ENCODE measurements around the gene TBC1D2B.

The TBC1D2B gene

DNA sequence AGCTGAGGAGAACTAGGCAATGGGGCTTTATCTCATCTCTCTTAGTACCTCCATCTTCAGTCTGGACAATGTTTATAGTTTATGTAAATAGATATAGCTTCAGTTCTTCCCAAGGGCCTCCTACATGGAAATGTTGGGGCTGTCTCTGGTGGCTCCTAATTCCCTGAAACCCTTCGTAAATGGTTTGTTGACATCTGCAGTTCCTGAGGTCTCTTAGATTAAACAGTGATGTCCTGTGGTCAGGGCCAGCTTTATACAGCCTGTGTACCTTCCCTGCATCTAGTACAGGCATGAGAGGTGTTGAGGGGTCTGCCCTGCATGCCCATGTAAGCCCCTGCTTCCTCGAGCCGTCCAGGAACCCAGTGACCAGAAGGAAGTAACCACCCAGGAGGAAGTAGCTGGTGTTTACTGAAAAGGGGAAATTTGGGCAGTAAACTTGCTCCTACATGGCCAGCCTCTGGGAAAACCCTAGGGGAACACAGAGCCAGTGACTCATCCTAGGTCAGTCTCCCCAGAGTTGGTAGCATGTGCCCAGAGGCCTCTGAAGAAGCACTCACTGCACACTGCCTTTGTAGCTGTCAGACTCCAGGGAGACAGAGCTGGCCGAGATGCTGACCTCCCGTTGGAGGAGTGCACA is 4.7 kb upstream of the TBC1D2B start:
- DNase-seq (ENCODE audit: low read depth in 2 of 2): peak in 1 of 2 donors; percentile 60
- H3K4me3 ChIP-seq (replicated peaks in 1 of 2; ENCODE audit: low read depth in 2 of 2, low read length in 2 of 2): no peak overlapping the region
- TF ChIP-seq, protein P1, sequence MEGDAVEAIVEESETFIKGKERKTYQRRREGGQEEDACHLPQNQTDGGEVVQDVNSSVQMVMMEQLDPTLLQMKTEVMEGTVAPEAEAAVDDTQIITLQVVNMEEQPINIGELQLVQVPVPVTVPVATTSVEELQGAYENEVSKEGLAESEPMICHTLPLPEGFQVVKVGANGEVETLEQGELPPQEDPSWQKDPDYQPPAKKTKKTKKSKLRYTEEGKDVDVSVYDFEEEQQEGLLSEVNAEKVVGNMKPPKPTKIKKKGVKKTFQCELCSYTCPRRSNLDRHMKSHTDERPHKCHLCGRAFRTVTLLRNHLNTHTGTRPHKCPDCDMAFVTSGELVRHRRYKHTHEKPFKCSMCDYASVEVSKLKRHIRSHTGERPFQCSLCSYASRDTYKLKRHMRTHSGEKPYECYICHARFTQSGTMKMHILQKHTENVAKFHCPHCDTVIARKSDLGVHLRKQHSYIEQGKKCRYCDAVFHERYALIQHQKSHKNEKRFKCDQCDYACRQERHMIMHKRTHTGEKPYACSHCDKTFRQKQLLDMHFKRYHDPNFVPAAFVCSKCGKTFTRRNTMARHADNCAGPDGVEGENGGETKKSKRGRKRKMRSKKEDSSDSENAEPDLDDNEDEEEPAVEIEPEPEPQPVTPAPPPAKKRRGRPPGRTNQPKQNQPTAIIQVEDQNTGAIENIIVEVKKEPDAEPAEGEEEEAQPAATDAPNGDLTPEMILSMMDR (IDR thresholded peaks at IDR 0.05; ENCODE audit: low read depth, low read length): no peak

DNA sequence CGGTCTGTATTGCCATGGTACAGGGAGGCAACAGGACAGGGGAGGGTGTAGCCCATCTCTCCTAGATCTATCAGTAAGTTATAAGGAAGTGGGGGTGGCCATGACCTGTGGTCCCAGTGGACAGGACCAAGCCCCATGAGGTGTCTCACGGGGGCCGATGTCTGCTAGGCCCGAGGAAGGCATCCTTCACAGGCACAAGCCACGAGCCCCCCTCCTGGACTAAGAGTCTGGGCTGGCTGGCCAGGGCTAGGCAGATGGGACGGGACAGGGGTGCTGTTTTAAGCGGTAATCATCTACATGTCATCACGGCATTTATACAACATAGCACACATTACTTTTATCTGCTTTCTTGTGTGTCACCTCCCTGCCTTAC is 2.6 kb upstream of the TBC1D2B start:
- no peak overlapping the region for H3K4me3 ChIP-seq (replicated peaks in 1 of 2; ENCODE audit: low read depth in 2 of 2, low read length in 2 of 2)
- no peak for DNase-seq (ENCODE audit: low read depth in 2 of 2)
- TF ChIP-seq, protein P1 (IDR thresholded peaks at IDR 0.05; ENCODE audit: low read depth, low read length): no peak

DNA sequence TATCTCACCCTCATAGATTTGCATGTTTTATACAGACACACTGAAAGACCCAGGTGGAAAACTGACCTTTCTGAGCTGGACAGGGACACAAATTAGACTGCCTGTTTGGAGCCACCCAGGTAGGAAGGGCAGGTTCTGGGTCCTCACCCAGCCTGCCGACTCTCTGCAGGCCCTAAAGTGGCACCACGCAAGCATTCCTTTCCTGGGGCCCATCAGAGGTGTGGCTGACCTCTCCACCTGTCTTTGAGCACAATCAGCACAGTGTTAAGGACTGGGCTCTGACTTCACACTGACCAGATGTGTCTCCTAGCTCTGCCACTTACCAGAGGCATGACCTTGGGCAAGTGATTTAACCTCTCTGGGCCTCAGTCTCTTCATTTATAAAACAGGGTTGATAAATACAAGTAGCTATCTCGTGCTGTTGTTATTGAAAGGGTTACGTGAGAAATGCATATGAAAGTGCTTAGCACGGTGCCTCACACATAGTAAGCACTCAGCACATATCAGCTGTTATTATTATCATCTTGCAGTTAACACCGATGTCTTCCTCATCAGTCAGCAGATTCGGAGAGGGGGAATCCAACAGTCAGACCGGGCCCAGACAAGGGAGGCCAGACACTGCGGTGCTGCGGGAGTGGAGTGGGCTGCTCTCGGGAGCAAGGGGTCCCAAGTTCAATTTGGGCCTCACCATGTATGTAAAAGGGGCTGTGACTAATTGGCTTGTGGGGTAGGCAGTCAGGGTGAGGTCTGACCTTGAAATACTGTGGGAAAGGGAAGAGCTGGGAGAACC is 2.0 kb upstream of the TBC1D2B start:
- no peak overlapping the region for H3K4me3 ChIP-seq (replicated peaks in 1 of 2; ENCODE audit: low read depth in 2 of 2, low read length in 2 of 2)
- DNase-seq (ENCODE audit: low read depth in 2 of 2): no peak
- TF ChIP-seq, protein P1 (IDR thresholded peaks at IDR 0.05; ENCODE audit: low read depth, low read length): no peak

DNA sequence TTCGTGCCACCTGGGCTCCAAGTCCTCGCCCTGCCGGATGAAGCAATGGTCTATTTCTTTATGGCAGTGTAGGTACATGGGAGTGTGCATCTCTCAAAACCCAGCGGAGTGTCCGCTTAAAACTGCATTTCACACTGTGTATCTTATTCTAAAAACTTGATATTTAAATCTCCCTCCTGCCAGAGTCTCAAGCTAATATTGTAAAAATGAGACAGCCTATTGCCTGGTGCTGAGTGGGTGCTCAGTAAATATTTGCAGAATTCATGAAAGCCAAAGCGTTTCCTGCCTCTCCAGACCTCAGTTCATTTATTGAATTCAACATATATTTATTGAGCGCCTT is 330 bp upstream of the TBC1D2B start:
- no peak for DNase-seq (ENCODE audit: low read depth in 2 of 2)
- TF ChIP-seq, protein P1 (IDR thresholded peaks at IDR 0.05; ENCODE audit: low read depth, low read length): no peak
- peak overlapping the region; percentile 42 to 87 for H3K4me3 ChIP-seq (replicated peaks in 1 of 2; ENCODE audit: low read depth in 2 of 2, low read length in 2 of 2)

DNA sequence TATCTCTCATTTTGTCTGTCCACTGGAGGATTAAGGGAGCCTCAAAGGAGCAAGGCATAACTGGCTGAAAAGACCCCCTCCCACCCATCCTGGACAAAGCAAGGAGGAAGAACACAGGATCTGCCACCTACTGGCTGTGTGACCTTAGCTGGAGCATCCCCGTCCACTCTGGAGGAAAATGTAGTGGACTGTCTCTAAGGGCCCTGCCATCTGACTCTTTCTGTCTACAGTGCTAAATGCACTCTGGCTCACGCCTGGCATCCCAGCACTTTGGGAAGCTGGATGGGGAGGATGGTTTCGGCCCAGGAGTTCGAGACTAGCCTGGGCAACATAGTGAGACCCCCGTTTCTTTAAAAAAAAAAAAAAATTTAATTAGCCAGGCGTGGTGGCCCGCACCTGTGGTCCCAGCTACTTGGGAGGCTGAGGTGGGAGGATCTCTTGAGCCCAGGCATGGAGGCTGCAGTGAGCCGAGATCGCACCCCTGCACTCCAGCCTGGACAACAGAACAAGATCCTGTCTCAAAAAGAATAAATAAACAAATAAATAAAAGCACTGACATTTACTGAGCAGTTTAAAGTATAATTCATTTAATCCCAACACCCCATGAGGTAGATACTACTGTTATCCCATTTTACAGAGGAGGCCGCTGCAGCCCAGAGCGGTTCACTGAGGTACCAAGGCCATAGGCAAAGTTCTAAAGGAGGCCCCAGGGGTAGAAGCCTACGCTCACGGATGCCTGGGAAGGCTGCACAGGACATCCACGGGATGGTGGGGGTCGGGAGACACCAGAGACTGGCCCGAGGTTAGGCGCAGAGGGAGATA is 1.1 kb downstream of the TBC1D2B start:
- peak overlapping the region; percentile 72 to 87 for H3K4me3 ChIP-seq (replicated peaks in 1 of 2; ENCODE audit: low read depth in 2 of 2, low read length in 2 of 2)
- peak in 1 of 2 donors; percentile 39 for DNase-seq (ENCODE audit: low read depth in 2 of 2)
- TF ChIP-seq, protein P1 (IDR thresholded peaks at IDR 0.05; ENCODE audit: low read depth, low read length): peak; percentile 20

DNA sequence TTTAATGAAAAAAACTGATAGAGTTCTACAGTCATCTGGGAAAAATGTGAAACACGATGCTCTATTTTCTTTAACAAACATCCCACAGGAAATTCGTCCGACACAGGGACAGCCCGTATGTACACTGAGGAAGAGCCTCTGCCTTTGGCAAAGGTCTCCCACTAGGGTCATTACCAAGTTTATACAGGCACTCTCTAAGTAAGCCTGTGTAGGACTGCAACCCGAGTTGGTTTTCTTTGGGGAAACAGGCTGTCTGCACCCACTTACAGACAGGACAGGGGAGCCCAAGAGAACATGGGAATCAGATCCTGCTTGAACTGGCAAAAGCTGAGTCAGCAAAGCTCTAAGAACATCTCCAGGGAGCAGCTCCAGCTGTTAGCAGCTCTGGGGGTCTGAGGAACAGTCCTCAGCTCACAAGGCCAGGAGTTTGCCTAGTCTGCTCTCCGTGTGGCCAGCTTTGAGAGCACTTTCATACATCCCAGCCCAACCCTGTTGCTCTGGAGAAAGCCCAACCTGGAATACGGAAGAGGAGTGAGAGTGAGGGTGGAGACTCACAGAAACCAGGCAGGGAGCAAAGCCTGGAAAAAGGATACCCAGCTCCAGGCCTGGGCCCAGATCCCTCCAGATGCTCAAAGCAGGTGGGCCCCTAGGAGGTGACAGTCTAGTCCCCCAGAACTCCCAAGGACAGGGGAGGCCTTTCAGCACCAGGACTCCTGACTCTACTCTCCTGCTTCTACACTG is 1.9 kb downstream of the TBC1D2B start:
- TF ChIP-seq, protein P1 (IDR thresholded peaks at IDR 0.05; ENCODE audit: low read depth, low read length): no peak
- peak overlapping the region; percentile 72 to 87 for H3K4me3 ChIP-seq (replicated peaks in 1 of 2; ENCODE audit: low read depth in 2 of 2, low read length in 2 of 2)
- DNase-seq (ENCODE audit: low read depth in 2 of 2): peak; percentile 92 to 96

Data from cardiac fibroblast (primary cell).